Vagina (tissue), 2 donors: ENCODE results near the gene CHST11.

ENCODE experiments used
- POLR2A ChIP-seq, 2 donors: fragments of 450-650 bp; IDR thresholded peaks; one replicate each; pipeline ENCODE4 v1.6.1; 2017; ENCODE audit warnings: antibody characterized with exemption in 2 of 2, mild to moderate bottlenecking in 2 of 2, moderate library complexity in 2 of 2
- POLR2AphosphoS5 ChIP-seq, 2 donors: sonication (generic); formaldehyde crosslinking; IDR thresholded peaks; one replicate each; pipeline ENCODE4 v1.9.0; 2017; ENCODE audit warnings: antibody characterized with exemption in 2 of 2, mild to moderate bottlenecking in 2 of 2, low read depth in 1 of 2; ENCODE audit not compliant: insufficient read depth in 1 of 2
- TF ChIP-seq, protein P1 (sequence below), 3 experiments: fragments of 450-650 bp in 2 of 3; fragments of 200-600 bp in 1 of 3; sonication (generic) in 1 of 3; IDR thresholded peaks; one replicate each; pipeline ENCODE4 v1.5.1; 2017 to 2019; ENCODE audit warnings: antibody characterized with exemption in 3 of 3, mild to moderate bottlenecking in 2 of 3, moderate library complexity in 2 of 3

DNA sequence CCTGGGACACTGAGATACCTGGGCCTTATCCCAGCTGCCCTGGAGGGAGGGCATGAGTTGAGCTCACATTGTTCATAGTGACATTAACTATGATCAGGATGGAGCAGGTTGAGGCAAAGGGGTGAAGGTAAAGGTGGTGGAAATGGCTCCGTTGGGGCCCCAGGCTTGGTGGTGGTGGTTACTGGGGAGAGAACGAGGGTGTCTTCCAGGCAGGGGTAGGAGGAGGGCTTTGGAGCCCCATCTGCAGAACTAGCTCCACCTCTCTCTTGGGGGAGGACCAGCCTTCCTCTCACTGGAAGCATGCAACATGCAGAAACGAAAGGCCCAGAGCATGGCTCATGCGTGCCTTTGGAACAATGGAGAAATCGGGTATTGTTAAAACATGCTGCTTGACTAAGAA, 284.3 kb downstream of the CHST11 start:
- TF ChIP-seq, protein P1, sequence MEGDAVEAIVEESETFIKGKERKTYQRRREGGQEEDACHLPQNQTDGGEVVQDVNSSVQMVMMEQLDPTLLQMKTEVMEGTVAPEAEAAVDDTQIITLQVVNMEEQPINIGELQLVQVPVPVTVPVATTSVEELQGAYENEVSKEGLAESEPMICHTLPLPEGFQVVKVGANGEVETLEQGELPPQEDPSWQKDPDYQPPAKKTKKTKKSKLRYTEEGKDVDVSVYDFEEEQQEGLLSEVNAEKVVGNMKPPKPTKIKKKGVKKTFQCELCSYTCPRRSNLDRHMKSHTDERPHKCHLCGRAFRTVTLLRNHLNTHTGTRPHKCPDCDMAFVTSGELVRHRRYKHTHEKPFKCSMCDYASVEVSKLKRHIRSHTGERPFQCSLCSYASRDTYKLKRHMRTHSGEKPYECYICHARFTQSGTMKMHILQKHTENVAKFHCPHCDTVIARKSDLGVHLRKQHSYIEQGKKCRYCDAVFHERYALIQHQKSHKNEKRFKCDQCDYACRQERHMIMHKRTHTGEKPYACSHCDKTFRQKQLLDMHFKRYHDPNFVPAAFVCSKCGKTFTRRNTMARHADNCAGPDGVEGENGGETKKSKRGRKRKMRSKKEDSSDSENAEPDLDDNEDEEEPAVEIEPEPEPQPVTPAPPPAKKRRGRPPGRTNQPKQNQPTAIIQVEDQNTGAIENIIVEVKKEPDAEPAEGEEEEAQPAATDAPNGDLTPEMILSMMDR (IDR thresholded peaks at IDR 0.05) = no peak
- no peak for TF ChIP-seq POLR2A (IDR thresholded peaks at IDR 0.05)
- TF ChIP-seq POLR2AphosphoS5 (IDR thresholded peaks at IDR 0.05; ENCODE audit: insufficient read depth in 1 of 2, low read depth in 1 of 2) = no peak
